Measurements from ENCODE around the gene TAAR2.
A peak's percentile ranks its signal among the peaks of the same experiment; 100 is the strongest.

DNA sequence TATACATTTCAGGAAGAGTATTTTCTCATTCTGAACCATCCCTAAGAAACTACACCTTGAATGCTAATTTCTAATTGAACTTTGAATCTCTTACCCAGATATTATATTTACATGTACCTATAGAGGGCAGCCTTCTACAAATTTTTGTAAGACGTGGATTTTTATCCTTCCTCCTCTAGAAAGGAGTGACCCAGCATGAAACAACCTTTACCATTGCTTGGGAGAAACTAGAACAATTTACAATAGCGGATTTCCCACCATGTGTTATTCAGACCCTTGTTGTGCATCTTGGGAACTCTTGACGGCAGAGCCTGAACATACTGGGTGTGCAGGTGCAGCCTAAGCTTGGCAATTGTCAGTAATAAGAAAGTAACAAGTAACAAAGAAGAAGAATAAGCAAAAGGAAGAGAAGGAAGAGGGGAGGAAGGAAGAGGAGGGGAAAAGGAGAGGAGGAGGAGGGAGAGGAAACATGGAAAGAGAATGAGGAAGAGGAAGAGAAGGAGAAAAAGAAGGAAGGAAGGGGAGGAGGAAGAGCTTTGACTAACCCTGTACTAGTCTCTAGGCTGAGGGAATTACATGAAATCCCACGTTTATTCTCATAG, 45.7 kb upstream of the TAAR2 start:
- TF ChIP-seq, protein P1, sequence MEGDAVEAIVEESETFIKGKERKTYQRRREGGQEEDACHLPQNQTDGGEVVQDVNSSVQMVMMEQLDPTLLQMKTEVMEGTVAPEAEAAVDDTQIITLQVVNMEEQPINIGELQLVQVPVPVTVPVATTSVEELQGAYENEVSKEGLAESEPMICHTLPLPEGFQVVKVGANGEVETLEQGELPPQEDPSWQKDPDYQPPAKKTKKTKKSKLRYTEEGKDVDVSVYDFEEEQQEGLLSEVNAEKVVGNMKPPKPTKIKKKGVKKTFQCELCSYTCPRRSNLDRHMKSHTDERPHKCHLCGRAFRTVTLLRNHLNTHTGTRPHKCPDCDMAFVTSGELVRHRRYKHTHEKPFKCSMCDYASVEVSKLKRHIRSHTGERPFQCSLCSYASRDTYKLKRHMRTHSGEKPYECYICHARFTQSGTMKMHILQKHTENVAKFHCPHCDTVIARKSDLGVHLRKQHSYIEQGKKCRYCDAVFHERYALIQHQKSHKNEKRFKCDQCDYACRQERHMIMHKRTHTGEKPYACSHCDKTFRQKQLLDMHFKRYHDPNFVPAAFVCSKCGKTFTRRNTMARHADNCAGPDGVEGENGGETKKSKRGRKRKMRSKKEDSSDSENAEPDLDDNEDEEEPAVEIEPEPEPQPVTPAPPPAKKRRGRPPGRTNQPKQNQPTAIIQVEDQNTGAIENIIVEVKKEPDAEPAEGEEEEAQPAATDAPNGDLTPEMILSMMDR (IDR thresholded peaks at IDR 0.05; ENCODE audit: low read depth, low read length), result peak; percentile 66
- no peak for TF ChIP-seq EZH2phosphoT487 (IDR thresholded peaks at IDR 0.05; ENCODE audit: low read depth)
